Effector CD8-positive, alpha-beta T cell (primary cell): Measurements from ENCODE around the gene PCBP3.
"Not testable (repeated sequence)": the region's sequence is repeated elsewhere in the genome, so short reads cannot be mapped to it uniquely, and the experiment has no call there.

Experiments
- DNase-seq: peaks from one replicate; lab custom pipeline; 2025; lab: John Stamatoyannopoulos, UW

Gene PCBP3

DNA sequence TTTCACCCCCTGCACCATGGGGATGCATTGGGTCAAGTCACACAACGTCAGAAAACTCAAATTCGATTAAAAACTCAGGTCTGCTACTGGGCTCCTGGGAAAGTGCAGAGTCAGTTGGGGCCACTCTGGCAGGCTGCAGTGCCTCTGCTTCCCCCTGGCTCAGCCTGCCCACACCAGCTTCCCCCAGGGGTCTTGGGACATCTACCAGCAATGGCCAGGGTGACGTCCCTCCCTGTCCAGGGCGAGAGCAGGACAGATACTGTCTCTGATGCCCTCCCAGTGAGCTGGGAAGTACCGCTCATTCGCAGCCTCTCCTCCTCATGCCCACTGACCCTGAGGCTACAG lies 231.9 kb downstream of the PCBP3 start:
- no peak for DNase-seq

DNA sequence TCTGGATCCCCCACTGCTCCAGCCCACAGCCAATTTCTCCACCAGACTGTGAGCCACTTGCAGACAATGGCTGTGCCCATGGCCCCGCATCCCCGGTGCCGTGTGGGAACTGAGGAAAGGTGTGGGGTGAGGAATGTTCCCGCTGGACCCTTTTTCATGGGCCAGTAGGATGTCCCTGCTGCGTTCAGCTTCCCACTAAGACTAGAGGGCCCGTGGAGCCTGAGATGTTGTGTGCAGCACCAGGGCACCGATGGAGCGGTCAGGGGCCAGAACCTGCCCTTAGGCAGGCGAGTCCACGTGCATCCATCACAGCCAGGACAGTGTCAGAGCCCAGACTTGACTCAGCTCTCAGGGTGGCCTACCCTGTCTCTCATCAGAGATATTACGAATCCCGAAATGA lies 232.4 kb downstream of the PCBP3 start:
- no peak for DNase-seq

DNA sequence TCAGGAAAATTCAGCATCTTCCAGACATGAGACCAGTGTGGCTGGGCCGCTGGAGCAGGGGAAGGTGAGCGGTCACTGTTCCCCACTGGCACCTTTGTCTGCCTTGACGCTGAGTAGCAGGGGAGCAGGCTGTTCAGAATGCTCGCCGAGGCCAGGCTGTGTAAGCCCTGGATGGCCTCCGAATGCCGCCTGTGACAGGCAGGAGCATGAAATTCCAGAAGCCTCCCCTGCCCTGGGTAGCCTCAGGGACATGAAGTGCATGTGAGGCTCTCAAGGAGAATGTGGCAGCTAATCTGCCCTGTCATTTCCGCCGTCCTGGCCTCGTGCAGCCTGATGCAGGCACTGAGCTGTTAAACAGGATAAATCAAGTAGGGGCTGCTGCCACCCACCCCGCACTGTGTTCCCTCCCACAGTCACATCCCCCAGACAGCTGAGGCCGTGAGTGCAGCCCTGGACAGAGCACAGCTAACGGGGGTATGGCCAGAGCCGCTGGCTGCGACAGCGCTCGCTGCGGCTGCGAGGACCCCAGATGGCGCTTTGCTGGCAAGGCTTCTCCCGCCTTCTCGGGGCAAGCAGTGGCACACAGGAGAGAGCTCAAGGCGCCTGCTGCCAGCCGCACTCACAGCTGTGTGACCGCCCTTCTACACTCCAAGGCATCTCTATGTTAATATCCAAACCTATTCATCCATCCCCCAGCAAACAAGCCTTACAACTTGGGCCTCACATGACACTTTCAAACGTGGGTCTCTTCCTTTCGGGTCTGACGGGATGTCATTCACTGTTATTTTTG lies 233.1 kb downstream of the PCBP3 start:
- no peak for DNase-seq

DNA sequence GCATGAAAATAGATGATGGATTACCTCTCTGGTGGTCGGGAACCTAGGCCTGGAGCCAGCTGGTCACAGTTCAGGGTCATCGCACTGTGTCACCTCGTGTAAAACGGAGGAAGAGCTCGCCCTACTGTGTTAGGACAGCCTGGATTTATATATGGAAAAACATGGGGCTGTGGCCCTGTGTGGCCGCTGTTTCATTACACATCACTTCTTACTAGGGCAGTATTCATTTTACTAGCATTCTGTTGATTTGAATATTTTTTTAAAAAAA lies 233.6 kb downstream of the PCBP3 start:
- DNase-seq: no peak

DNA sequence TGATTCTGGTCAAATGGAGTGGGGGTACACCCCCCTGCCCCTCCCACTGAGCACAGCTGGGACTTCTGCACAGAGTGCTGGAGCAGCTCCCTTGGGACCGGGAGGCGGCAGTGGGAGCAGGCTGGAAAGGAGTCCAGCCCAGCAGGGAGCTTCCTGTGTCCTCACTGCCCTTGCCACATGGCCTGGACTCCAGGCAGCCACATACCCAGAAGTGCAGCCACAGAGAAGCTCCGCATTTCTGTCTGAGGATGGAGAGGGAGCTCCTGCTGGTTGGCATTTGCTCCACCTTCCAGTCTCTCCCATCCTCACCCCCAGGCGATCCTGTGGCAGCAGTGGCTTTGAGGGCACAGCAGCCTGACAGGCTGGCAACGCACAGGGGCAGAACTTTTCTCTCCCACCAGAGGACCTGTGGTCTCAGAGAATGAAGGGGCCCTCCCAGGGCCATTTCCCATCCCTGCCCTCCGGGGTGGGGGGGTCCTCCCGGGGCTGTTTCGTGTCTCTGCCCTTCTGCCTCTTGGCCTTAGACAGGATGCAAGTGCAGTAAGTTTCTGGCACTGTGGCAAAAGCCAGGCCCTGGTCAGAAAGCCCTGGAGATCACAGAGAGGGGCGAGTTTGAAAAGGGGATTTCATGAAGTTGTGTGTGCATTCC lies 234.4 kb downstream of the PCBP3 start:
- DNase-seq: no peak

DNA sequence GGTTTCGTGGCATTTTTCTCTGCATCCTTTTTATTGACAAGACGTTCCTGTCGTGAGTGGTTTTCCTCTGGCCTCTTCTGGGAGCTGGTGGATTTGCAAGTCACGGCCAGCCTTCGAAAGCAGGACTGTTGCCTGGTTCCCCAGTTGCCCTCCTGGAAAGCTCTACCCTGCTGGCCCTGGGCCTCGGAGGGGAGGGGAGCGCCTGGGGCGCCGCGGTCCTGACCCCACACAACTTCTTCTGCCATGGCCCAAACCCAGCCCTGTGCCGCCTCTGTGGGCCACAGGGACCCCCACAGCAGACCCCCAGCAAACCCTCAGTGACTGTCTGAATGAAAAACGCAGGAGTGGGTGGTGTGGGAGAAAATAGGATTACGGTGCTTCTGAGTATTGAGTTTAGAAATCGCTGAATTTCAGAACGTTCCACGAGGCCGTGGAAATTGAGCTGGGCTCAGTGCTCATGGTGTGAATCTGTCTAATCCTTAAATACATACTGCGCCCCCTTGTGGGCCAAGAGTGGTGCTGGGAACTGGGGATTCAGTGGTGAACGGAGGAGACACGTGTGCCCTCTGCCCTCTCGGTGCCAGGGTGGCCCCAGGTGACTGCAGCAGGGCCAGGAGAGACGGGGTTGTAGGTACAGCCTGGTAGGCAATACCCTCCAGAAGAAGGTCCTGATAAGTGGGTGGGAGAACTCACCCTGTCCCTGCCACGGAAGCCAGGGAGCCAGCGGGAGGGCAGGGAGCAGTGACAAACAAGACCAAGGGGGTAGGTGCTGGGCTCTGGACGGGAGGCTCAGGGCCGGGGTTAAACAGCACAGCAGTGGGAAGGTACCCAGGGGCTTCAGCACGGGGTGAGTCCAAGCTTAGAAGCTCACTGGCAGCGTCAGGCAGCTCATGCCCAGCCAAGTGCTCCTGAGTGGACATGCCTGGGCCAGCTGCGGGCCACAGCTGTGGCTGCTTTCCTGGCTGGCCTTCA lies 236.9 kb downstream of the PCBP3 start:
- DNase-seq: peak; percentile 66

DNA sequence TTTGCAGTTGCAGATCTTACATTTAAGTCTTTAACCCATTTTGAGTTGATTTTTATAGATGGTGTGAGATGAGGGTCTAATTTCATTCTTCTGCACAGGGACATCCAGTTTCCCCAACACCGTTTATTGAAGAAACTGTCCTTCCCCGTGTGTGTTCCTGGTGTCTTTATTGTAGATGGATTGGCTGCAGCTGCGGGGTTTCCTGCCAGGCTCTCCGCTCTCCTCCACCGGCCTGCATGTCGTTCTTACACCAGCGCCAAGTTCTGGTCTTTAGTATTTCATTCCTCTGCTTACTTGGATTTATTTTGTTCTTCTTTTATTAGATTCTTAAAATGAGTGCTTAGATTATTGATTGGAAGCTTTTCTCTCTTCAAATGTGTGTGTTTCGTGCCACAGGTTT lies 239.1 kb downstream of the PCBP3 start:
- no peak for DNase-seq

DNA sequence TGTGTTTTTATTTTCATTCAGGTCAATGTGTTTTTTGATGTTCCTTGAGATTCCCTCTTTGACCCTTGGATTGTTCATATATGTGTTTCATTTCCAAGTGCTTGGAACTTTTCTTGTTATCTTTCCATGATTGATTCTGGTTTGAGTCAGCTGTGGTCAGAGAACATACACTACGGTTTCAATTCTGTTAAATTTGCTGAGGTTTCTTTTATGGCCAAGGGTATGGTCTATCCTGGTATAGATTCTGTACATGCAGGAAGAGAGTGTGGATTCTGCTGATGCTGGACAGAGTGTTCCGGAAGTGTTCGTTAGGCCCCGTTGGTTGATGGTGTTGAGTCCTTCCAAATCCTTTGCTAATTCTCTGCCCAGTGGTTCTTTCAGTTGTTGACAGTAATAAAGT lies 239.6 kb downstream of the PCBP3 start:
- DNase-seq: no peak

DNA sequence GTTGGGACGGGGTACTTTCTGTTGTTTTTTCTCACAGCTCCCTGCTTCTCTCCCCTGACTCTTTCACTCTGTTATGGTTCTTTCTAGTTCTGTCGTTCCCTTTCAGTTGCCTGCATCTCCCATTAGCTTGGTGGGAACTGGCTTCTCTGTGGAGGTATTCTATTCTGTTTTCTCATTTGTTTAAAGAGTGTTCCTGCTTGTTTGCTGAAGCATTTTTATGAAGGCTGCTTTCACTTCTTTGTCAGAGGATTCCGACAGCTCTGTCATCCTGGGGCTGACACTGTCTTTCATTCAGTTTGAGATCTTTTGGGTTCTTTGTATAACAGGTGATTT lies 242.0 kb downstream of the PCBP3 start:
- no peak for DNase-seq

DNA sequence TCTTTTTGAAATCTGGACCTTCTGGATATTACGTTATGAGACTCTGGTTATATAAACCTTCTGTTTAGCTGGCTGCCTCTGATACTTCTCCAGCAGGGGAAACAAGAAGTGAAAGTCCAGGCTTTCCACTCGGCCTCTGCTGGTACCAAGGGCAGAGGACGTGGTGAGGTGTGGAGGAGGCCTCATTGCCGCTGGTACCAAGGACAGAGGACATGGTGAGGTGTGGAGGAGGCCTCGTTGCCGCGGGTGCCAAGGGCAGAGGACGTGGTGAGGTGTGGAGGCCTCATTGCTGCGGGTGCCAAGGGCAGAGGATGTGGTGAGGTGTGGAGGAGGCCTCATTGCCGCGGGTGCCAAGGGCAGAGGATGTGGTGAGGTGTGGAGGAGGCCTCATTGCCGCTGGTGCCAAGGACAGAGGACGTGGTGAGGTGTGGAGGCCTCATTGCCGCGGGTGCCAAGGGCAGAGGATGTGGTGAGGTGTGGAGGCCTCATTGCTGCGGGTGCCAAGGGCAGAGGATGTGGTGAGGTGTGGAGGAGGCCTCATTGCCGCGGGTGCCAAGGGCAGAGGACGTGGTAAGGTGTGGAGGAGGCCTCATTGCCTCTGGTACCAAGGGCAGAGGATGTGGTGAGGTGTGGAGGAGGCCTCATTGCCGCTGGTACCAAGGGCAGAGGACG lies 242.5 kb downstream of the PCBP3 start:
- not testable (repeated sequence) for DNase-seq

DNA sequence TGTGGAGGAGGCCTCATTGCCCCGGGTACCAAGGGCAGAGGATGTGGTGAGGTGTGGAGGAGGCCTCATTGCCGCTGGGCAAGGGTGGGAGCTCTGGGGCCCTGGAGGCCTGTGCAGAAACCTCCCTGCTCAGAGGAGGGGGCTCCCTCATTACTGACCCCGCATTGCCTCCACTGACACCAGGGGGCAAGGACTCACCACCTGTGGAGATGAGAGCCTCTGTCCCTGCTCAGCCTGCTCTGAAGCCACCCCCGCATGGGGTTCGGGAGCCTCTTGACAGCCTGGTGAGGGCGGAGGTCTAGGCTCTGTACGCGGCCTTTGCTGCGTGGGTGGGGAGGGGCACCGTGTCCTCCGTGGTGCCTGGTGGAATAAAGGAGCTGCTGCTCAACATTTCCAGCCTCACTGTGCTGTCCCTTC lies 243.1 kb downstream of the PCBP3 start:
- no peak for DNase-seq

DNA sequence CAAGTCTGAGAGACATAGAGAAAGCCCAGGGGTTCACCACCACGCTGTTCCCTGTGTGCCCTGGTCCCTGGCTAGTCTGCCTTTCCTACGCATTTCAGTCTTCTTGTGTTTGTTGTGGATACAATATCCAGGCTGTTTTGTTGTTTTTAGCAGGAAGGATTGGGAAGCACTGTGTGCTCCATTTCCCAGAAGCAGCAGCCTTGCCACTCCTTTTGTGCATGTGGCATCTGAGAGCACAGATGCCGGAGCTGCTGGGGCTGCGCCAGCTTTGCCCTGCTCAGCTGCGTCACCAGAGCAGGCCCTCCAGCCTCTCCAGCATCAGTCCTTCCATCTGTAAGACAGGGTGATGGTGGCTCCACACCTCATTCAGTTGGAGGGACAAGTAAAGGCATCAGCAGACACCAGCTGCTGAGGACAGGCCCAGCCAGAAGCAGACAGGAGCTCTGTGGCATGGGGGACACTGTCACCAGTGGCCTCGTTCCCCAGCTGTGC lies 243.6 kb downstream of the PCBP3 start:
- no peak for DNase-seq

DNA sequence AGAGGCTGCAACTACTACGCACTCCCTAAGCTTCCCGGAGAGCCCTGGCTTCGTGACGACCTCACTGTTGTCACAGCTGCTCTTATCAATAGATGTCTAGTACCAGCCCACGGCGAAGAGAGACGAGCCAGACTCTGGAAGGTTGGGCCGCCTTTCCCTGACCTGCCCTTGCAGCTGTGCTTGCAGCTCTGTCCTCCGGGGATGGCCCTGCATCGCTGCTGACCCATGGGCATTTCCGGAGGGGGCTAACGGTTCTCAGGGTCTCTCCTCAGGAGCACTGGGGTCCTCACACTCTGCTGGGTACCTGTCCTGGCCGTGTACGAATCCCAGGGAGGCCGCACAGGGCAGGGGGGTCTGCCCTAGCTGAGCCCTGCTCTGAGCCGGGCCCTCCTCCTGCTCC lies 244.3 kb downstream of the PCBP3 start:
- DNase-seq: no peak

DNA sequence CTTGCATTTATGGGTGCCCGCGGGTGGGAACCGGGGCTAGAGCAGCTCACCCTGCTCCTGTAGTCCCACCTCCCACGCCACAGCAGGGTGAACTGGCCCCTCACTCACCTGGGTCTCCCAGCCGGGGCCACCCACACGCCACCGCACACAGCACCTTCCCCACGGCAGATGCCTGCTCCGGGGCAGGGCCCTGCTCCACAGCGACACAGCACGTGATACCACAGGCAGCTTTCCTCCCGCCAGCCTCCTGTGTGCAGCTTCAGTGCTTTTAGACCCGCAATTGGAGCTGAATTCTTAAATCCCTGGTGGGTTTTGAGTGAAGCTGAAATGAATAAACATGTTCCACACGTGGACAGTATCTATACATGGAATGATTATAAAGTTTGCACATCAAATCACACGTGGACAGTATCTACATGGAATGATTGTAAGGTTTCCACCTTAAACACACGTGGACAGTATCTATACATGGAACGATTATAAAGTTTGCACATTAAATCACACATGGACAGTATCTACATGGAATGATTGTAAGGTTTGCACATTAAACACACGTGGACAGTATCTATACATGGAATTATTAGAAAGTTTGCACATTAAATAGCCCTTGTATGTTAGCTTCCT lies 245.0 kb downstream of the PCBP3 start:
- no peak for DNase-seq

DNA sequence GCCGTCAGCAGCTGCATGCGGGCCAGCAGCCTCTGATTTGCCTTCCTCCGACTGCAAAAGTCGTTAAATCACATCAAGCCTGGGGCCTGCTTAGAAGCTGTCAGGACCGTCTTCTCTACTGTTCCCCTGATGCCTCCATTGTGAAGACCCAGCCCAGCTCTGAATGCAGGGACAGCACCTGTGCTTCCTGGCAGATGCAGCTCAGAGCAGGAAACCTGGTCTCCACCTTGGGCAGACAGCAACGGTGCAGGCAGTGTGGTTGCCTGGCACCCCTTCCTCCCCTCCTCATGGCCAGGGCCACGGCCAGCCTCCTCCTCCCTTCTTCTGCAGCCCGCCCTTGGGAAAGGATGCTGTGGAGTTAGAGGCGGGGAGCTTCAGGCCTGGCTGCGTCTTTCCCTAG lies 245.7 kb downstream of the PCBP3 start:
- DNase-seq: no peak

DNA sequence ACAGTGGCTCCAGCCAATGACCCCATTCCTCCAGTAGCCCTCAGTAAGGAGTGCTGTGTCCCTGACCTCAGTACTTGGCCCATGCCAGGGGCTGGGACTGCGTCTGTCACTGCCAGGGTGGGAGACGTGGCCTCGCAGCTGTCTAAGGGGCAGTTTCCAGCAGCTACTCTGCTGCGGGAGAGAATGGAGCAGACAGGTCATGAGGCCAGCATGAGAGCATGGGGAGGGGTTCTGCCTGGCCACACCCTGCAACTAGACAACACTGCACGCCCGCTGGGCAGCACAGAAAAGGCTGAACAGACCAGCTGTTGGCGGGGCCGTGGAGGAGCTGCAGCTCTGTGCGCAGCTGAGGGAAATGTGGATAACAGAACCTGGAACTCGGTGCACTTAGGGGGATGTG lies 246.4 kb downstream of the PCBP3 start:
- no peak for DNase-seq

DNA sequence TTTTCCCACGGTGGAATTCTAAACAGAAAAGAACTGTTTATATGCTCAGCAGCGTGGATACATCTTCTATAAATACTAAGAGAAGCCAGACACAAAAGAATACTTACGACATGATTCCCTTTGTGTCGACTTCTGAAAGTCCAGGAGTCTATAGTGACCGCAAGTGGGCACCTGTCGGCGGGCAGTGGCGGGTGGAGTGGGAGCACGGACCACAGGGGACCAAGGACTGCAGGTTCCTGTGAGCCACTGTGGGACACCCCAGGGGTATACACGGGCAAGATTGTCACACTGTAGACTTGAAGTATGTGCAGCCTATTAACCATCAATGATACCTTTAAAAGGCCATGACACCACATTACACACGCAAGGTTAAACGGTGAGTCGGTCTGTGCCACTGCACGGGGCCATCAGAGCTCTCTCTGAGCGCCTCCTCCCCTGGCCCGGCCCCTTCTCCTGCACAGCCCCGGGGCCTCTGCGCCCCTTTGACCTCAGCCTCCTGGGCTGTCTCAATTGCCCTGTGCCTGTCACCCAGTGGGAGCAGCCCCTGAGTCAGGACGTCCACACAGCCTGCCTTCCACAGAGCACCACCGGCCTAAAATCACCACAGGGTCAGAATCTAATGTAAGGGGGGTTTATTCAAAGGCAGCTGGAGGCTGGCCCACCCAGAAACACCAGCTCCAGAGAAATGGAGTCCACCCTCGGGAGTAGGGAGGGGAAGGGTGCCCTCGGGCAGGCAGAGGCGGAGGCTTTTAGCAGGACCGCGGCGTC lies 248.0 kb downstream of the PCBP3 start:
- no peak for DNase-seq

DNA sequence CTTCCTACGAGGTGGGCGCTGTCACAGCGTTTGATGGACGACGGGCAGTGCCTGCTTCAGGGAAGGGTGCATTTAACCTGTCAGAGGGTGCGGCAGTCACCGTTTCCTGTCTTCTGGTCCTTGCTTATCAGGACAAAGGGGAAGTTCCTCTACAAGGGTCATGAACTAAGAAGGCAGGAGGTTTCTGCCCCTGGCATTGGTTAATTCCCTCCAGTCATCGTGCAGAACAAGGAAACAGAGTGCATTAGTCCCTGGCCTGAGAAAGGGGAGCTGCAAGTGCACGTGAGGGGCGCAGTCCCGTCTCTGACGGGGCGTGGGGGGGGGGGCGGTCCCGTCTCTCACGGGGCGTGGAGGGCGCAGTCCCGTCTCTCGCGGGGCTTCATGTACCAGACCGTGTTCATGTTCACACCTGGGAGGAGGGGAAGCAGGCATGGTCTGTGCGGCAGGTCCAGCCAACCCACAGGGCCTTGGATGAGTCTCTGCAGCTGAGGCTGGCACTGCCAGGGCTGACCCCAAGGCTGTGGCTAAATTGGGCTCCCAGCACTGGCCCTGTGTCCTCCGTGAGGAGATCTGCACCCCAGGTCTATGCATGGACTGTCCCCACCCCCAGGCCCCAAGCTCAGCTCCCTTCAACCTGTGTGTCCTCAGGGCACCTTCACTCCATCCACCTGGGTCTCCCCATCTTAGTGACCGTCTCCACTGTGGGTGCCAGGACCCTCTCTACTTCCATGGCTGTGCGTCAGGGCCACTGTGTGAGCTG lies 248.8 kb downstream of the PCBP3 start:
- DNase-seq: peak; percentile 15

DNA sequence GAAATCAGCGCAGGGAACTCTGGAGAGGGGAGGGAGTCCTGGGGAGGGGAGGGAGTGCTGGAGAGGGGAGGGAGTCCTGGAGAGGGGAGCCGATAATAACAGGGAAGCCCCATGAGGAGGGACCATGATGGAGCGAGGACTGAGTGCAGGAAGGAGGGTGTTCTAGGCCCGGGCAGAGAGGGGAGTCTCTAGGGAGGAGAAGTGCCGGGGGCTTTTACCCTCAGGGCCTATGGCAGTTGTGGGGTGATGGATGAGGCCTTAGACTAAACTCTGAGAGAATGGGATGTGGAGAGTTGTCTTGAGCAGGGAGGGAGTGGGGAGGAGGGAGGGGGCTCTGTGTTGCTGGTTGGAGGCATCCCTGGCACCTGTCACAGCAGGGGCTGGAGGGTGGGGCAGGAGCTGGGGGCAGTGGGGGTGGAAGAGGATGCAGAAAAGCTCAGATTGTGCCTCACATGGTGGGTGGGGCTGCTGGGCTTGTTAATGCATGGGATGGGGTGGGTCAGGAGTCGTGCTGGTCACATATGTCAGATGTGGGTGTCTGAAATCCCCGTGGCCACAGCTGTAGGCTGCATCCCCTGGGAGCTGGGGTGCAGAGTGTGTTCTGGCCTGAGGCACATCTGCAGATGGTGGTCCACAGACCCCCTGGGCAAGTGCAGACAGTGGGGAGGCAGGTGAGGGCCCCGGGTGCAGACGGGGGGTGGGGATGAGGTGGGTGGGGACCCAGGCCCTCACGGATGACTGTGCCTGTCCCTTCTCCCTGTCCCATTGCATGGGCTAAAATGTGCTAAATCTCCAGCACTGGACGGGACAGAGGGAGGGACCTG lies 249.6 kb downstream of the PCBP3 start:
- DNase-seq: no peak
